Mesenchymal stem cell (in vitro differentiated cells and primary cell): Measurements from ENCODE around the gene RHOBTB1.

Experiments
- DNase-seq: peaks from one replicate; pipeline ENCODE4 v3.0.0-alpha.2; 2013
- H2AFZ ChIP-seq: one replicate; pipeline ENCODE4 v1.6.1; 2013; ENCODE audit warnings: low read depth, mild to moderate bottlenecking, control low read depth, inconsistent platforms, low read length, moderate library complexity
- H2AK5ac ChIP-seq: 2 replicates; pipeline ENCODE4 v1.6.1; 2013; ENCODE audit warnings: low read length, moderate library complexity, mild to moderate bottlenecking, inconsistent platforms; ENCODE audit not compliant: severe bottlenecking
- H2BK120ac ChIP-seq: one replicate; pipeline ENCODE4 v1.6.1; 2013; ENCODE audit warnings: low read depth, mild to moderate bottlenecking, inconsistent platforms, low read length, moderate library complexity
- H2BK12ac ChIP-seq, 2 experiments: one replicate each; pipeline ENCODE4 v1.6.1; 2013; ENCODE audit warnings: inconsistent platforms in 2 of 2, low read length in 2 of 2, mild to moderate bottlenecking in 2 of 2, moderate library complexity in 2 of 2, control low read depth in 1 of 2
- H2BK15ac ChIP-seq: one replicate; pipeline ENCODE4 v1.6.1; 2013; ENCODE audit warnings: mild to moderate bottlenecking, low read depth, inconsistent platforms; ENCODE audit not compliant: poor library complexity, severe bottlenecking
- H2BK5ac ChIP-seq: 2 replicates; pipeline ENCODE4 v1.6.1; 2013; ENCODE audit warnings: low read depth, mild to moderate bottlenecking, low read length, control low read depth, inconsistent platforms; ENCODE audit not compliant: poor library complexity, severe bottlenecking
- H3K14ac ChIP-seq, 2 experiments: one replicate each; pipeline ENCODE4 v1.6.1; 2013; ENCODE audit warnings: inconsistent platforms in 2 of 2, low read length in 2 of 2, control low read depth in 1 of 2, mild to moderate bottlenecking in 1 of 2, moderate library complexity in 1 of 2
- H3K18ac ChIP-seq, 2 experiments: one replicate each; pipeline ENCODE4 v1.6.1; 2013; ENCODE audit warnings: inconsistent platforms in 2 of 2, low read length in 2 of 2, control low read depth in 1 of 2, low read depth in 1 of 2, mild to moderate bottlenecking in 1 of 2
- H3K23ac ChIP-seq, 2 experiments: one replicate each; pipeline ENCODE4 v1.6.1; 2013; ENCODE audit warnings: inconsistent platforms in 2 of 2, low read length in 2 of 2, mild to moderate bottlenecking in 2 of 2, moderate library complexity in 2 of 2, control low read depth in 1 of 2
- H3K27ac ChIP-seq: 2 replicates; pipeline ENCODE4 v1.5.1; 2013; ENCODE audit warnings: mild to moderate bottlenecking, moderate library complexity, low read length, control low read depth, inconsistent platforms; ENCODE audit not compliant: poor library complexity, severe bottlenecking
- H3K27me3 ChIP-seq, 2 experiments: 2 replicates each; pipeline versions ENCODE4 v1.6.1 to v1.7.0; 2013; ENCODE audit warnings: low read length in 2 of 2, mild to moderate bottlenecking in 2 of 2, moderate library complexity in 2 of 2, control low read depth in 1 of 2, inconsistent platforms in 1 of 2; ENCODE audit not compliant: control insufficient read depth in 1 of 2, insufficient read depth in 1 of 2
- H3K36me3 ChIP-seq, 2 experiments: 2 replicates each; pipeline versions ENCODE4 v1.6.1 to v1.7.0; 2013; ENCODE audit warnings: low read length in 2 of 2, control low read depth in 1 of 2, inconsistent platforms in 1 of 2, low read depth in 1 of 2, mild to moderate bottlenecking in 1 of 2; ENCODE audit not compliant: insufficient read depth in 2 of 2, control insufficient read depth in 1 of 2
- H3K4ac ChIP-seq, 2 experiments: one replicate each; pipeline ENCODE4 v1.6.1; 2013; ENCODE audit warnings: inconsistent platforms in 2 of 2, low read length in 2 of 2, mild to moderate bottlenecking in 2 of 2, moderate library complexity in 2 of 2, control low read depth in 1 of 2, low read depth in 1 of 2
- H3K4me1 ChIP-seq: 2 replicates; pipeline ENCODE4 v1.6.1; 2013; ENCODE audit warnings: low read depth, low read length, control low read depth; ENCODE audit not compliant: control insufficient read depth, insufficient read depth
- H3K4me2 ChIP-seq: 2 replicates; pipeline ENCODE4 v1.6.1; 2013; ENCODE audit warnings: low read length, mild to moderate bottlenecking, inconsistent platforms; ENCODE audit not compliant: poor library complexity, severe bottlenecking
- H3K4me3 ChIP-seq, 2 experiments: 2 replicates each; pipeline versions ENCODE4 v1.5.1 to v1.7.0; 2013; ENCODE audit warnings: low read length in 2 of 2, mild to moderate bottlenecking in 2 of 2, control low read depth in 1 of 2, low read depth in 1 of 2; ENCODE audit not compliant: insufficient read depth in 1 of 2
- H3K79me1 ChIP-seq: replicated peaks from 2 replicates; pipeline ENCODE4 v1.6.1; 2013; ENCODE audit warnings: mild to moderate bottlenecking, control low read depth, low read length, inconsistent platforms; ENCODE audit not compliant: poor library complexity, severe bottlenecking
- H3K9ac ChIP-seq: 2 replicates; pipeline ENCODE4 v1.7.0; 2013; ENCODE audit warnings: mild to moderate bottlenecking, low read length, moderate library complexity
- H3K9me3 ChIP-seq: 2 replicates; pipeline ENCODE4 v1.7.0; 2013; ENCODE audit warnings: mild to moderate bottlenecking, low read length; ENCODE audit not compliant: control insufficient read depth
- H4K8ac ChIP-seq: one replicate; pipeline ENCODE4 v1.6.1; 2013; ENCODE audit warnings: inconsistent platforms, mild to moderate bottlenecking, low read length, moderate library complexity
- H4K91ac ChIP-seq: one replicate; pipeline ENCODE4 v1.6.1; 2013; ENCODE audit warnings: mild to moderate bottlenecking, low read length, inconsistent platforms
- WGBS: methylation state at CpG from one replicate; pipeline ENCODE4 v1.1.7; 2013; ENCODE audit warnings: mixed read lengths; 5-methylcytosine and 5-hydroxymethylcytosine counted together

Gene RHOBTB1

DNA sequence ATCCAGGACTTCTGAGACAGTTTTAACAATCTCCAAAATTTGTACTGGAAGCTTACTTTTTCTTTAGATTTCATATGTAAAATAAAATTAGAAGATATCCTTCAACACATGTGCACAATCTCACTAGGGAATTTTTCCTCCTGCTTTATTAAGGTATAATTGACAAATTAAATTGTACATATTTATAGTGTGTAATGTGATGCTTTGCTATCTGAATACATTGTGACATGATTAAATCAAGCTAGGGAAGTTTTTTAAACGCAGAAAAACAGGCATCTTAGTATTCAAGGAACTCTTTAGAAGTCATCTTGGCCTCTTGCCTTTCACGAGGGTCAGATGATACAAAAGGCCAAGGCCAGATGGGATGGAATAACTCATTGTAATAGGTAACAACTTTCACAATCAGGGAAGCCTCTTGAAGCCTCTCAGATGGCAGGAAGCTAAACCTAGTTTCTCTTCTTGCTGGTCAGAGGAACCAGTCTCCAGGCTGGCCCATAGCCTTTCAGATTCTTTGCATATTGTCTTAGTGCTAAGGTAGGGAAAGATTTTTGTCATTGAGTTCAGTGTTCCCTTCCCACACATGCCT lies 78.7 kb downstream of the RHOBTB1 start:
- Histone ChIP-seq H2BK12ac (peak overlapping the region in 1 of 2 experiments; percentile 29), H2BK15ac (no peak overlapping the region), H3K79me1 (no peaks in the 10 kb centered on the region), H3K4ac (no peak overlapping the region), H3K18ac (no peak overlapping the region), H3K9me3 (no peaks in the 10 kb centered on the region), H2BK5ac (no peak overlapping the region), H3K23ac (no peak overlapping the region), H3K9ac (no peak overlapping the region), H4K91ac (no peak overlapping the region), H2BK120ac (no peak overlapping the region), H3K4me1 (no peaks in the 10 kb centered on the region), H3K36me3 (peaks cover 0 to 5% of the 10 kb centered on the region in 2 experiments), H3K4me3 (no peak overlapping the region), H4K8ac (no peak overlapping the region), H2AK5ac (no peak overlapping the region), H3K27ac (no peak overlapping the region), H3K4me2 (no peak overlapping the region), H3K27me3 (no peaks in the 10 kb centered on the region), H2AFZ (no peak overlapping the region), H3K14ac (no peak overlapping the region)
- no peak for DNase-seq
- 93% methylated on average over 2 of the region's 2 CpGs for WGBS

DNA sequence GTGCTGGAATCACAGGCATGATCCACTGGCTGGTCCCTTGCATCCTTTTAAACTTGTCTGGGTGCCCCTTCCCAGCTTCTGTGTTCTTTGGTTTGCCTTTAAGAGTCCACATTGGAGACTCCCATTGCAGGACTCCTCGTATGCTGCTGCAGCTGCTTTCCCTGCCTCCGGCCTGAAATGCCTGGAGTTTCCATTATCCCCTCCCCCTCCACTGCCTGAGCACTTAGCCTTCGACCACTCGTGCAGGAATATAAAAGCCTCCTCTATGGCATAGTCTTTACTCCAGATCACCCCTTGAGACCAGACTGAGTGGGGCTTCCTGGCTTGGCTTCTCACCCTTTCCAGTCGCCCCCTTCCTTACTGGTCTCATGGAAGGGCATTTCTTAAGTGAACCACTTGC lies 80.2 kb downstream of the RHOBTB1 start:
- Histone ChIP-seq H3K9me3 (no peaks in the 10 kb centered on the region), H3K36me3 (no peaks in the 10 kb centered on the region), H3K4me3 (no peak overlapping the region), H3K4ac (no peak overlapping the region), H3K4me2 (no peak overlapping the region), H3K9ac (no peak overlapping the region), H3K18ac (no peak overlapping the region), H3K79me1 (no peaks in the 10 kb centered on the region), H4K8ac (no peak overlapping the region), H2BK15ac (no peak overlapping the region), H2BK5ac (no peak overlapping the region), H2AK5ac (no peak overlapping the region), H3K27ac (no peak overlapping the region), H2BK12ac (no peak overlapping the region), H3K14ac (no peak overlapping the region), H2AFZ (no peak overlapping the region), H3K4me1 (no peaks in the 10 kb centered on the region), H3K23ac (no peak overlapping the region), H2BK120ac (no peak overlapping the region), H4K91ac (peak overlapping the region; percentile 61), H3K27me3 (no peaks in the 10 kb centered on the region)
- 54% methylated on average over 5 of the region's 5 CpGs for WGBS
- DNase-seq: no peak

DNA sequence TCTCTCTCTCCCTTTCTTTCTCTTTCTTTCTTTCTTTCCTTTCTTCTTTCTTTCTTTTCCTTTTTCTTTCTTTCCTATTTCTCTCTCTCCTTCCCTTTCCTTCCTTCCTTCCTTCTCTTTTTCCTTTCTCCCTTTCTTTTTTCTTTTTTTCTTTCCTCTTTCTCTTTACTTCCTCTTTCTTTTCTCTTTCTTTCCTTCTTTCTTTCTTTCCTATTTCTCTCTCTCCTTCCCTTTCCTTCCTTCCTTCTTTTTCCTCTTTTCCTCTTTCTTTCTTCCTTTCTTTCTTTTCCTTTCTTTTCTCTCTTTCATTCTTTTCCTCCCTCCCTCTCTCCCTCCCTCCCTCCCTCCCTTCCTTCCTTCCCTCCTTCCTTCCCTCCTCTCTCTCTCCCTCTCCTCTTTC lies 81.5 kb downstream of the RHOBTB1 start:
- Histone ChIP-seq H2AK5ac (no peak overlapping the region), H4K91ac (no peak overlapping the region), H3K79me1 (no peaks in the 10 kb centered on the region), H3K18ac (no peak overlapping the region), H3K23ac (no peak overlapping the region), H3K27me3 (no peaks in the 10 kb centered on the region), H3K14ac (no peak overlapping the region), H3K36me3 (no peaks in the 10 kb centered on the region), H3K4me1 (no peaks in the 10 kb centered on the region), H3K4me3 (no peak overlapping the region), H3K4ac (no peak overlapping the region), H4K8ac (no peak overlapping the region), H3K27ac (no peak overlapping the region), H3K9ac (no peak overlapping the region), H2BK5ac (no peak overlapping the region), H2BK120ac (no peak overlapping the region), H2AFZ (no peak overlapping the region), H3K9me3 (no peaks in the 10 kb centered on the region), H2BK12ac (no peak overlapping the region), H2BK15ac (no peak overlapping the region), H3K4me2 (no peak overlapping the region)
- DNase-seq: no peak

DNA sequence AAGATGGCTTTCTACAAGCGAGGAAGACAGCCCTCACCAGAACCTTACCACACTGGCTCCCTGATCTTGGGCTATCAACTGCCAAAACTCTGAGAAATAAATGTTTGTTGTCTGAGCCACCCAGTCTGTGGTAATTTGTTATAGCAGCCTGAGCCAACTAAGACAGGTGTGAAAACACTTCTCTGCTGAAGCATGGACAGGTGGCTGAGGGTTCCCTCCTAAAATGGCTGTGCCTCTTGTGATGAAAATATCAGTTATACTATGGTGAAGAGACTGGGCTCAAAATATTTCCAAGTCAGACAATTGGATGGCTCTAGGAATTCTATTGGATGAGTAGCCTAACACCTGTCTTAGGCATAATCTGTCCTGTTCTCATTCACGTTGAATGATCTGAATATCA lies 87.6 kb downstream of the RHOBTB1 start:
- Histone ChIP-seq H3K27me3 (peaks cover 0 to 14% of the 10 kb centered on the region in 2 experiments), H3K79me1 (no peaks in the 10 kb centered on the region), H3K4me3 (no peak overlapping the region), H2AFZ (no peak overlapping the region), H2BK5ac (no peak overlapping the region), H2BK15ac (no peak overlapping the region), H3K36me3 (no peaks in the 10 kb centered on the region), H3K9ac (no peak overlapping the region), H3K4me2 (no peak overlapping the region), H3K23ac (no peak overlapping the region), H3K18ac (no peak overlapping the region), H3K4ac (no peak overlapping the region), H4K91ac (no peak overlapping the region), H3K14ac (no peak overlapping the region), H3K9me3 (peaks cover 10% of the 10 kb centered on the region), H3K27ac (no peak overlapping the region), H2AK5ac (no peak overlapping the region), H4K8ac (no peak overlapping the region), H2BK120ac (no peak overlapping the region), H3K4me1 (peaks cover 3% of the 10 kb centered on the region), H2BK12ac (no peak overlapping the region)
- 94% methylated on average over 2 of the region's 2 CpGs for WGBS
- DNase-seq: no peak
